HG03060 (cell line): ENCODE results near the gene CCDC17.
"Not testable (repeated sequence)": the region's sequence is repeated elsewhere in the genome, so short reads cannot be mapped to it uniquely, and the experiment has no call there.

Experiments
- ATAC-seq: cut with Tn5 transposase; IDR thresholded peaks from one replicate; pipeline ENCODE4 v1.9.1; 2021; ENCODE audit warnings: low read depth, moderate number of reproducible peaks; ENCODE audit not compliant: unreplicated experiment

Gene CCDC17

DNA sequence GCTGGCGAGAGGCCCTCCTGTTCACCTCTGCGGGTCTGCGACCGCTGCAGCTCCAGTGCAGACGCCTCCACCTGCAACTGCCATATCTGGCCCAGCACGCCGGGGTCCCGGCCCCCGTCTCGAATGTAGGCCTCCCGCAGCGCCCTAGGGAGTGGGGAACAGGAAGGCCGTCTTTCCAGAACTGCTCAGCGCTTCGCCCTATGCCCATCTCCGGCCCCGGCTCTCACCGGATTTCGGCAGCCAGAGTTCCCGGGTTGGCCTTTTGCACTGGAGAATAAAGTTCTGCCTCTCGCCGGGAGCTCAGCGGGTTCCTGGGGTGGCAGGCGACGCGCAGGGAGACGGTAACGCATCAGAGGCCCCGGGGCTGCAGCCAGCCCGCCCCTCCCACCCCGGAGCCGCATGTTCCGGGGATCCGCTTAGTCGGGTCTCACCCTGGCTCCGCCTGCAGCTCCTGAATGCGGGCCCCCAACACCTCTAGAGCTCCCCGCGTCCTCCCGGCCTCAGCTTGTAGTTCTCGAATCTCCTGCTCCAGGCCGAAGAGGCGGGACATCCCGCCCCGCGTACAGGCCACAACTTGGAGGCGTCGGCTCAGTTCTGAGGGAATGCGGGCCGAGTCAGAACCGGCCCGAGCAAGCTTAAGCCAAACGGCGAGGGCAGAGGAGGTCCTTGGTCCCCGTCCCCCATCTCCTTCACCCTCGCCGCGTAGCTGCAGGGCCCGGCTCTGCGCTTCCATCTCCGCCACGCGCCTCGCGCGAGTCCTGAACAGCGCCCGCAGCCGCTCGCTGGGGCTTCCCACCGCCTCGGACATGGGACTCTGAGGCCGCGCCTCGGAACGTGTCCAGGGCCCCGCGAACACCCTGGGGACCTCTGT lies 1.1 kb downstream of the CCDC17 start:
- no peak for ATAC-seq

DNA sequence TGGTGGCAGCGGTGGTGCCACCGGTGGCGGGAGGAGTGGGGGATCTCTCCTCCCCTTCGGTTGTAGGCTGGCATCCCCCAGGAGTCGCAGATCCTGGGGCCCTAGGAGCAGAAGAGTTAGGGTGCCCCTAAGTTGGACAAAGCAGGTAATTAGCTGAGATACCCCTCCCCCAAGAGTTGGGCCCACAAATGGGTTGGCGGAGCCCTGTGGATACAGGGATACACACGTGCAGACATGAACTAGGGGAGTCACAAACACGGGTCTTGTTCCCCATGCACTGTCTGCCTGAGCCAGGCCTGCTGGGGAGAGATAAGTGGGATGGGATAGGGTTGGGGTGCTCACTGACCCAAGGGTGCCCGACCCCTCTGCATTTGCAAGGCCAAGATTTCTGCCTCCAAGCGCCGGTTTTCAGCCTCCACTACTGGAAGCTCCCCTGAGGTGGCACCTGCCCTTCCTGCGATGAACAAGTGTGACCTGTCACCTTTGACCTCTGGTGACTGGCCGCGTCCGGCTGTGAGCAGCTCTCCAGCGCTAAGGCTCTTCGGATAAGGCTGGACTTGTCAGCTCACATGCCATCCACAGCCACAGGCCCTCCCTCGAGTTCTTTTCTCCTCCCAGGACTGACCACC lies 1.8 kb downstream of the CCDC17 start:
- ATAC-seq: no peak

DNA sequence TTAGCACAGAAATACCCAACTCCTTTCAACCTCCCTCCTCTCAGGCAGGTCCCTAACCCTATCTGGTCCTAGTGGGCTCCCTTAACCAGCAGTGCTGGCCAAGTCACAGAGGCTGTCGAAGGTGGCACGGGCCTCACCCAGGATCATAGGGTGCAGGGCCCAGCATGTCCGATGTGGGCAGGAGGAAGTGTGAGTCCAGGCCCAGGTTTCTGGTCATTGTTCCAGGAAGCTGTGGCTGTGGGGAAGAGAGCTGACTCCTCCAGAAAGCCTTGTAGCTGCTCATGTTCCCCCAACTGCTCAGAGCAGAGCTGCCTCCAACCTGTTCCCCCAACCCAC lies 2.4 kb downstream of the CCDC17 start:
- ATAC-seq: no peak

DNA sequence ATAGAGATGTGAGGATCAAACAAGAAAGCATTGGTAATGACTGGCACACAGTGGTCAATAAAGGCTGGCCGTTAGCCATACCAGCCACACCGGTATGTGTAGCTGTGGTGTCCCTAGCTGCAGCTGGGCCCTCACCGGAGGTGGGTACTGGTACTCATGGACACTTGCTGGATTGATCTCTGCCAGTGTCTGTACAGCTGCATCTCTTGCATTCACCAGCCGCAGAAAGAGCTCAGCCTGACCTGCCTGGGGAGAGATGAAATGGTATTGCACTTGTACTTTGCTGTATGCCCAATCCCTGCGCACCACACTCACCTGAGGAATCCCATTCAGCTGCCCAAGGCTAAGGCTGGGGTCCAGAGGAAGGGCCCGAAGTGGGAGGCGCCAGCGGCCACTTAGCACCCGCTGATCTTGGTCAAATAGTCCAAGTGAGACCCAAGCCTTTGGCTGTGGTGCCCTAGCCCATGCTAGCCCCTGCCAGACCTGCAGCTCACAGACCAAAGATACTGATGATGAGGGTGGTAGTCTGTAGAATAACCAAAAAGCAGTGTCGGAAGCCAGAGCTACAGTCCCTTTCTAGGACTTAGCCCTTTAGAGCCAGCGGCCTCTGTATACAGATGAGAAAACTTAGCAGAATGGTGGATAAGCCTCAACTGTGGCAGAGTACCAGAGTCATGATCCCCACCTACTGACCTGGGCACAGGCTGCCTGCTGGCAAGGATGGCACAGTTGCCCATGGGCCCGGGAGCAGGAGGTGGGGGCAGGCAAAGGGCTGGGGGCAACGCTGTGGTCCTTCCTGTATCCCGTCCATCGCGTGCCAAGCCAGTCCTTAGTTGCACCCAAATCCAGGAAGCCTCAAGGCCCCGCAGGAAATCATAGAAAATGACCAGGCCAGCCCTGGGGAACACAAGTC lies 3.0 kb downstream of the CCDC17 start:
- no peak for ATAC-seq

DNA sequence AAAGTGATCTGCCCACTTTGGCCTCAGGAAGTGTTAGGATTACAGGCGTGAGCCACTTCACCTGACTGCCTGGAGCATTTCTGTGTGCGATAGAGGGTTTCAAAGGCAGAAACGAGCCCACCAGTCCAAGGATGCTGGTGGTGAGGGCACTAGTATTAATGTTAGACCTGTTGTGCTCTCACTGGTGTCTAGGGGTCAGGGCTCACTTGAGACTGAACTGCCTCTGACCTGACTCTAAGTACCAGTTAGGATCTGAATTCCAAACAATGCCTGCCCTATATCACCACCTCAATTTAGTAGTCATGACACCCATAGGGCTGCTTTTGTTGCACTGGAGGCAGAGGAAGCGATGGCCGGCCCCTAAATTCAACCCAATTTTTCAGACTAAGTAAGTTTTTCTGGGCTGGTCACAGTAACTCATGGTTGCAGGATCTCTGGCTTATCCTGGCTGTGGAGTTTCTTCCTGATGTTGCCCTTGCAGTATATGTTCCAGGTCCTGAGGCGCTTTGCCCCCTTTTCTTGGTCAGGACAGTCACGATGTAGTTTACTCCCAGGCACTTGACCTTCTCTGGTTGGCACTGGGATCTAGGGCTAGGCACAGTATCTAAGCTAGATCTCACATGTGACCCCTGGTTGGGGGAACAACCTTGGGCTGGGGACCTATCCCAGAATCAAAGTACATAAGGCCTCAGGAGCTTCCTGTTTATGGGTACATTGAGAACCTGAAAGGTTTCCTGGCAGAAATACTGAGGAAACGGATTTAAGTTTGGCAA lies 4.5 kb downstream of the CCDC17 start:
- no peak for ATAC-seq

DNA sequence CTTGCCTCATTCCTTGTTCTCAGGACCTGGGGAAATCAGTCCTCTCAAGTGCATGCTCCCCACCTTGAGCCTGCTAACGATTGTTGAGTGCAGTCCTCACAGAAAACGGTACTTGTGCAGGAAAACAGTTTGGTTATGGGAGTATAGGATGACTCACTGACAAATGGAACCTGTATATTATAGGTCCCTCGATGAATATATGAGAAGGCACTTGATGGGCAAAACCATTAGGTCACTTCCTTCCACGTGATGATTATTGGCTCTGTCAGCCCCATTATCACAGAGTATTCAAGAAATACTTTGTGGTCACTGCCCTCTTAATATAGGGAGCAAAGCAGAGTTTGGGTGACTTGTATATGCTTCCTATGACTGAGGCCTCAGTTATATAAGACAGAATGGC lies 6.2 kb downstream of the CCDC17 start:
- no peak for ATAC-seq

DNA sequence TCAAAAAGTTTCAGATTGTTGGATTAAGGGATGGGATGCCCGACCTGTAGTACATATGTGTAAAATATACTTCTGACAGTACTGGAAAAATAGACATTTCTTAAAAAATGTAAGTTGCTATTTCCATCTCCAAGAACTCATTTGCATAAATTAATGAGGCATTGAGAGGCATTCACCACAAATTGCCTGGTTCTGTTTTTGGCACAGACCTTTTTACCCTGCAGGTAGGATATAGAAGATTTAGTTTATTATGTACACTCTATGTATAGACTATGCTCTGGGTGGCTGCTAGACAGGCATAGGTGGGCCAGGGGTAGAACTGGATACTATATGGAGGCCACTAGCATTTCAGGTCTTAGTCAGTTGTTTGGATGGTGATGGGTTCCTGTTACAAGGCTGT lies 8.0 kb downstream of the CCDC17 start:
- ATAC-seq: no peak

DNA sequence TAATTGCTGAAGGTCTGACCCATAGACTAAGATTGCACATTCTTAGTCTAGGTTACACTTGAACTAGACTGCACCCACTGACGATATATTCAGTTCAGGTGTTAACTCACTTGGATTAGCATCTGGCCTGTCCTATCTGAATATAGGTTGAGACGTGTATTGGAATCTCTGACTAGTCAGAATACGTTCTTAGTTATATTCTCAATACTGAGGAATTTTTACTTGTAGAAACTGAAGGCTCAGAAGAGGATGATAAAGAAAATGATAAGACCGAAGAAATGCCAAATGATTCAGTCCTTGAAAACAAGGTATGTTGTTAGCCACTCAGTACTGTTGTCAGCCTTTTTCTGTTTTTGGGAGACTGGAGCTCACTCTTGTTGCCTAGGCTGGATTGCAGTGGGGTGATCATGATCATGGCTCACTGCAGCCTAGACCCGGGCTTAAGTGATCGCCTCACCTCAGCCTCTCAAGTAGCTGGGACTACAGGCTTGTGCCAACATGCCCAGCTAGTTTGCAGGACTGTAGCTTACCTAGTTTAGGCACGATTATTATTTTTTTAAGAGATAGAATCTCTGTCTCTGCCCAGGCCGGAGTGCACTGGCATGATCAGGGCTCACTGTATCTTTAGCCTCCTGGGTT lies 10.8 kb downstream of the CCDC17 start:
- ATAC-seq: no peak

DNA sequence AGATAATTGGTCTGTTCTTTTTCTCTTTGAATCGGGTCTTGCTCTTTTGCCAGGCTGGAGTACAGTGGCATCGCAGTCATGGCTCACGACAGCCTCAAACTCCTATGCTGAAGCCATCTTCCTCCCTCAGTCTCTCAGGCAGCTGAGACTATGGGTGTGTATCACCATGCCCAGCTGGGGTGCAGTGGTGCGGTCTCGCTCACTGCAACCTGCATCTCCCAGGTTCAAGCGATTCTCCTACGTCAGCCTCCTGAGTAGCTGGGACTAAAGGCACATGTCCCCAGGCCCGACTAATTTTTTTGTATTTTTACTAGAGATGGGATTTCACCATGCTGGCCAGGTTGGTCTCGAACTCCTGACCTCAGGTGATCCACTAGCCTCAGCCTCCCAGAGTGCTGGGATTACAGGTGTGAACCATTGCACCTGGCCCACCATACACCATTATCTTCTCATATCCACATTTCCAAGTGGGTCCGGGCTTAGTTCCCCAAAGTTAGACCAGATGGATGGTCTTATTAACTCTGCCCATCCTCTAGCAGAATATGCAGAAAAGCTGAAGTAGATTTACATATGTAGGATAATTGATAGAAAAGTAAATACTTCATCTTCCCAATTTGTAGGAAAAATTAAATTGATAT lies 13.1 kb downstream of the CCDC17 start:
- ATAC-seq: no peak

DNA sequence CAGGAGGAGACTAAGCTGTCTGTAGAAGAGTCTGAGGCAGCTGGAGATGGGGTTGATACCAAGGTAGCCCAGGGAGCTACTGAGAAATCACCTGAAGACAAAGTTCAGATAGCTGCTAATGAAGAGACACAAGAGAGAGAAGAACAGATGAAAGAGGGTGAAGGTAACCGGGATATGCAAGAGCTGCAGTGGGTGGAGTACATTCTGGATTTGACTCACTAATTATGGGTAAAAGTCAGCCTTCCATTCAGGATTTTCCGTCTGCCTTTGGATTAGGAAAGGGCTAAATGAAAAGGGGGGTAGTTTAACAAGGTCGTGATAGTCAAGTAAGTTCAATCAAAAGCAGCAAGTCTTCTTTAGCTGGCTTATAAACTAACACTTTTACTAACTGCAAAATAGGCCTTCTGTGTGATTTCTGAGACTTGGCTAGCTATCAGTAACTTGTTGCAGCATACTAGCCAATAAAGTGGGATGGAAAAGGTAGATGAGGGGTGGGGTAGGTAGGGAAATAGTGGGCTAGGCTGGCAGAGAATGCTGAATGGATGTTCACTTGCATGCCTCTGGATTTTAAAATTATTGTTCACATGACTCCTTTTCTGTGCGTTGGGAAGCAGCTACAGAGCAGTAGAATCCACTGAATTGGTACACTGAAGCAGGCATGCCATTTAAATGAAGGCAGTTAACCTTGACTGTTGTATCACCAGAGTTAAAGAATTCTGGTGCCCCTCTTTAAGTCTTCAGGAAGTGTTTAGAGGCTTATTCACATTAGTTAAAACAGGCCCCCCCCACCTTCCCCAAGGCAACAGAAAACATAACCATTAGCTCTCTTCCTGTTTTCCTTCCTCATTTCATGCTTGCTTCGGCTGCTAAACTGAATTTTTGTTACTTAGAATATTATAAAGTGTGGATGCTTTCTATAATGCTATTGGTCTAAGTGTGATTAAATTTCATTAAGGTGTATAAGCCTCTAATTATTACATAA lies 15.4 kb downstream of the CCDC17 start:
- ATAC-seq: no peak

DNA sequence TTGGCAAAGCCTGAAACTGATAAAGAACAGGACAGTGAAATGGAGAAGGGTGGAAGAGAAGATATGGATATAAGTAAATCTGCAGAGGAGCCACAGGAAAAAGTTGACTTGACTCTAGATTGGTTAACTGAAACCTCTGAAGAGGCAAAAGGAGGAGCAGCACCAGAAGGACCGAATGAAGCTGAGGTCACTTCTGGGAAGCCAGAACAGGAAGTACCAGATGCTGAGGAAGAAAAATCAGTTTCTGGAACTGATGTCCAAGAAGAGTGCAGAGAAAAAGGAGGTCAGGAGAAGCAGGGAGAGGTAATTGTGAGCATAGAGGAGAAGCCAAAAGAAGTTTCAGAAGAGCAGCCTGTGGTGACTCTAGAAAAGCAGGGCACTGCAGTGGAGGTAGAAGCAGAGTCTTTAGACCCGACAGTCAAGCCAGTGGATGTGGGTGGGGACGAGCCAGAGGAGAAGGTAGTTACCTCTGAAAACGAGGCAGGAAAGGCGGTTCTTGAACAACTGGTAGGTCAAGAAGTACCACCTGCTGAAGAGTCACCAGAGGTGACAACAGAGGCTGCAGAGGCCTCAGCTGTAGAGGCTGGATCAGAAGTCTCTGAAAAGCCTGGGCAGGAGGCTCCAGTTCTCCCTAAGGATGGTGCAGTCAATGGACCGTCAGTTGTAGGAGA lies 16.3 kb downstream of the CCDC17 start:
- no peak for ATAC-seq

DNA sequence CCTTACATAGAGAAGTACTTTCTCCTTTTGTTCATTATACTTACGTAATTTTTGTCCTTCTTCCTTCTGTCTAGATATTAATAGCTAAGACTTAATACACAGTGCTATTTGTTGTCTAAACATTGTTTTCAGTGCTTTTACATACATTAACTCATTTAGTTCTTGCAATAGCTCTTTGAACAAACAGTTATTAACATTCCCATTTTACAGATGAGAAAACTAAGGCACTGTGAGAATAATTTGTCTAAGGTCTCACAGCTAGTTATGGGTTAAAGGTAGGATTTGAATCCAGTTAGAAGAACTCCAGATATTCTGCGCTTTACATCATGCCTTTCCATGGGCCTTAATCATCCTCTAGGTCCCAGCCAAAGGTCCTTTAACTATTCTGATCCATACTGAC lies 19.6 kb downstream of the CCDC17 start:
- ATAC-seq: no peak

DNA sequence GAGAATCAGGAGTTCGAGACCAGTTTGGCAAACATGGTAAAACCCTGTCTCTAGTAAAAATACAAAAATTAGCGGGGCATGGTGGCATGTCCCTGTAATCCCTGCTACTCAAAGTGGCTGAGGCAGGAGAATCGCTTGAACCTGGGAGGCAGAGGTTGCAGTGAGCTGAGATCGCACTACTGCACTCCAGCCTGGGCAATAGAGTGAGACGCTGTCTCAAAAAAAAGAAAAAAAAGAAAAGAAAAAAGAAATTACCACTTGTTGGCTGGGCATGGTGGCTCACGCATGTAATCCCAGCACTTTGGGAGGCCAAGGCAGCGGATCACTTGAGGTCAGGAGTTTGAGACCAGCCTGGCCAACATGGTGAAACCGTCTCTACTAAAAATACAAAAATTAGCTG lies 27.1 kb downstream of the CCDC17 start:
- ATAC-seq: not testable (repeated sequence)

DNA sequence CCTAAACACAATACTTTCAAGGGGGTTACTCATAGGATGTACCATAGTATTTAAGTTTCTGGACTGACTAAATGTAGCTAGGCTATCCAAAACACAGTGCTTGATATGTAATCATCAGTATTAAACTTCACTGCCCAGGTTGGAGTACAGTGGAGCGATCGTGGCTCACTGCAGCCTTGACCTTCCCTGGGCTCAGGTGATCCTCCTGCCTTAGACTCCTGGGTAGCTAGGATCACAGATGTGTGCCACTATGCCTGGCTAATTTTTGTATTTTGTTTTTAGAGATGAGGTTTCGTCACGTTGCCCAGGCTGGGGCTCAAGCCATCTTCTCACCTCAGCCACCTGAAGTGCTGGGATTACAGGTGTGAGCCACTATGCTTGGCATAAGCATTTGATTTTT lies 29.4 kb downstream of the CCDC17 start:
- no peak for ATAC-seq

DNA sequence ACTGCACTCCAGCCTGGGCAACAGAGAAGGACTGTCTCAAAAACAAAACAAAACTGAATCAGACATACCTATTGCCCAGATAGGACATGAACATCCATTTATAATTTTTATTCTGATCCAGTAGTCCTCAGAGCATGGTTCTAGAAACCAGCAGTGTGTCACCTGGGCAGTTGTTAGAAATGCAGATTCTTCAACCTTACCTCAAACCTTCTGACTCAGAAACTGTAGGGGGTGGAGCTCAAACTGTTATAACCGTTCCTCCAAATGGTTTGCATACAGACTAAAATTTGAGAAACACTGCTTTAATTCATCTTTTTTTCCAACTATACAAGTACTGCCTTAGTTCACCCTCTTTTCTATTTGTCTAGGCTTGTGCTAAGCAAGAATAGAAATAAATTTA lies 34.0 kb downstream of the CCDC17 start:
- ATAC-seq: no peak

DNA sequence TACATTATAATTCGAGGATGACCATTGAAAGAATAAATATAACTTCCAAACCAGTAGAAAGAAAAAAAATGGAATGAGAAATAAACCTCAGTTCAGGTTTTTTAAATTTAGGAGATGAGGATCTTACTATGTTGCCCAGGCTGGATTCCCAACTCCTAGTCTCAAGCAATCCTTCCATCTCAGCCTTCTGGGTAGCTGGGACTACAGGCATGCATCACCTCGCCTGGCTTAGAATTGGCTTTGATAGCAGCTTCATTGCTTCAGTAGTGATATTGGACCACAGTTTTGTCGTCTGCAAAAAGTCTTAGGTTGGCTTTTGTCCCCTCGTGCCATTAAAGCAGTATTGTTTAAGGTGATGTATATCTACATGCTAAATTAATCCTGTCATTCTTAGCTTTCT lies 37.1 kb downstream of the CCDC17 start:
- no peak for ATAC-seq

DNA sequence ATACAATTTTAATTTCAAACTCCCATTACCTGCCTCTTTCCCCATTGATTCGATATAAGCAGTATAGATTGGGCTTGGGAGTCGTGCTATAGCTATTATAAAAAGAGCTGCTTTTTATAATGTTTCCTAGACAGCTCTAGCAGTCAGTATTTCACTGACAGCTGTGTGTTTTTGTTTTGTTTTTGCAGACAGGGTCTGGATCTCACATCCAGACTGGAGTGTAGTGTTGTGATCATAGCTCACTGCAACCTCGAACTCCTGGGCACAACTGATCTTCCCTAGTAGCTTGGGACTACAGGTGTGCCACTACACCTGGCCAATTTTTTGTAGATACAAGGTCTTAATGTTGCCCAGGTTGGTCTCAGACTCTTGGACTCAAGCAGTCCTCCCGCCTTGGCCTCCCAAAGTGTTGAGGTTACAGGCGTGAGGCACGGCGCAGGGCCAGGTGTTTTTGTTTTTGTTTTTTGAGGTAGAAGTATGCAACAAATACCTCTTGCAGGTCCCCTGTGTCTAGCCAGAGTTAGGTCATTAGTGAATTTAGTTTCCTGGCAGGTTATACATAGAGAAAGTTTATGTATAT lies 38.3 kb downstream of the CCDC17 start:
- ATAC-seq: no peak

DNA sequence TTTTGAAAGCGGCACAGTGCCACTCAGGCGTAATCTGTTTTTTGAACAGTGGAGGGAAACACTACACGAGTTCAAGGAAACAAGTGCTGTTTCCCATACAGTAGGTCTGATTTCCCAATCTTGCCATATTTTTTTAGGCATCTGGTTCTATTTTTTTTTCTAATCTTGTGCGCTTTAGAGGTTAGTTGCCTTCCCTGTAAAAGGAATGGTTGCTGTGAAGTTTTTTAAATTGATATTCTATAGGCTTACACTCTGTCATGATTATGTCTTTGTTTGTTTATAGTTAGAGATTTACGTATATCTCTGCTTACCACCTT lies 38.8 kb downstream of the CCDC17 start:
- ATAC-seq: no peak
